Ramos (cell line): ENCODE measurements around the gene KCNMA1.

Experiments used
- in situ Hi-C: fragments of 300-500 bp; cut with MboI; formaldehyde crosslinking; loops from one replicate; pipeline ENCODE4 v1.14.3; 2022; ENCODE audit warnings: low sequenced_read_pairs; ENCODE audit not compliant: unreplicated experiment

KCNMA1 gene

DNA sequence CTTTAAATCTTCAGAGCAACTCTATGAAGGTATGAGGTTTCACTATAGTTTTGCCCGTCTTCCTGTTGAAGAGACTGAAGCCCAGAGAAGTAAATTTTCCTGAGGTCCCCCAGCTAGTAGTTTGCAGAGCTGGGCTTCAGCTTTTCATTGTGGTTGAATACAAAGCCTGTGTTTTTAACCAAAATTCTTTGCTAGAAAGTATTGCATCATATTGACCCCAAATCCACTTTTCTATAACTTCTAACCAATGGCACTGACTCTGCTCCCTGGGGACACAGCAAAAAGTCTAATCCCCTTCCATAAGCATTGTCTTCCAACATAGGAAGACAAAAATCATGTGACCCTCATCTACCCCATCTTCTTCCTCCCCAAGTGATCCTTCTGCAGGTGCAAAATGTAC lies 93.0 kb downstream of the KCNMA1 start:
- in situ Hi-C loops, result no loop called here

DNA sequence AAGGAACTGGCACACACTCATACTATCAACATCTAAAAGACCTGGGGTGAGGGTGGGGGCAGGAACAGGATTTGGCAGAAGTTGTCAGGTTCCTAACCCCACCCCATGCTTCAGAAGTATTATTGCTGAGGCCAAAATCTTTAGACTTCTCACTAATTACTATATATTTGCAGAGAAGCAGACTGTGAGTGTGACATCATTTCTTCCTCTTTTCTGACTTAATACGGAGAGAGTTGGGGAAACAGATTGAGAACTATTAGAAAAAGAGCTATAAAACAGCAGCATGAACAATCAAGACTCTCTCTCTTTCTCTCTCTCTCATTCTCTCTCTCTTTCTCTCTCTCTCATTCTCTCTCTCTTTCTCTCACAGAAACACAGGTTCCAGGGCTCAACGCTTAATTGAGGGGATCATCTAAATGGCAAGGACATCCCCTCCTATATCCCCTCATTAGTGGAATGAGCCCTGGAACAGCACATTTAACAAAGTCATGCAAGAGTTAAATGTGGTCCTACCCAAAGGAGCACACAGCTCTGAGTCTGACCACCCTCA lies 94.8 kb downstream of the KCNMA1 start:
- in situ Hi-C loops, result no loop called here

DNA sequence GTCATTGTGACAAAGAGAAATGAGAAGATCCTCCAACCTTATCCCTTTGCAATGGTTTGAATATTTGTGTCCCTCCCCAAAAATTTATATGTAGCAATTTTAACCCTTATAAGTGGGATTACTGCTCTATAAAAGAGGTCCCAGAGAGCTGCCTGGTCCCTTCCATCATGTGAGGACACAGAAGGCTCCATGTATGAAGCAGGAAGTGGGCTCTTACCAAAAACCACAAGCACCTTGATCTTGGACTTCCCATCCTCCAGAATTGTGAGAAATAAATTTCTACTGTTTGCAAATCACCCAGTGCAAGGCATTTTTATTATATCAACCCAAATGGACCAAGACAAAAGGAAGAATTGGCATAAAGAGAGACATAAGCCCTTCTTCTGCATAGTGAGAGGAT lies 95.7 kb downstream of the KCNMA1 start:
- in situ Hi-C loops, result no loop called here

DNA sequence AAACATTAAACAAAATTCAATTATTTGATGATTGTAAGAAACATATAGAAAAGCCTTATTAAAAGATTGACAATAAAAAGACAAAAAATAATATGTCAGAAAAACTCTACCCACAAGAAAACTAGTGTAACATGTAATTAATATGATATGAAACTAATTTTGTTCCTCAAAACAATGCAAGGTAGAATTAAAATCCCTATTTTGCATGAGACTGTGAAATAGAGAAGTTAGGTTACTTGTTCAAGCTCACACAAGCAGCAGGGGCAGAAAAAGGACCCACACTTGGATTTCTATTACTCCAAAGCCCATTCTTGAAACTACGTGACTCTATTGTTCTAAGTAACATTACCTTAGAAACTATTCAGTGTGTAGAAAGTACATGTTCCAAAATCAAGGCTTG lies 96.4 kb downstream of the KCNMA1 start:
- in situ Hi-C loops, result no loop called here

DNA sequence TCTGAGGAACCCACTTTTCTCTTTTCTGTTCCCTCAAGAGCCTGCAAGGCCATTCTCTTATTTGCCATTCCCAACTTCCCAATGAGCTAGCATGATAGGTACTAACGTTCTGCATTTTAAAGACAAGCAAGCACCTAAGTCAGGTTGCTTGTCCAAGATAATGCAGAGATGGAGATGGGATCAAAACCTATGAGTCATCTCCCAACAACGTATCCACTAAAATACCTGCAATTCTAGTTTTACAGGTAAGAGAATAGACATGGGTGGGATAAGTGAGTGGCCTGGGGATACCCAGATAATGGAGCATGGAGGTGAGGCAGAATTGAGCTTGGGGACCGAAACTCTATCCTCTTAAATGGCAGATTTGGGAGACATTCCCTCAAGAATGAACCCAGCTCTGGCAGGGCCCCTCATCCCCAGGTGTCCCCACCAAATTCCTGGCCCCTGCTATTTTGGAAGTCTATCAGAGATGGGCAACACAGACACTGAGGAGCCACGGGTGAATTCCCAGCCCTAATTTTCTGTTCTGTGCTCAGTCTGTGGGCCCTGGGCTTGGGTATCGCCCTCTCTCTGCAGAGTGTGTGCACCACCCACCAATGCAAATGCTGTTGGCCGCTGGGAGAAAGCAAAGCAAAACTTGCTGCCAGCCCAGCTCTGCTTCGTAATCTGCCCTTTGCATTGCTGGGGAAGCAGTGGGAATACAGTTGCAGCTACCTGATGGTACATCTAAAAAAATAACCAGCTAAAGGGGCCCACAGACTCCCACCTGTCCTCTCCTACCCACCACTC lies 98.3 kb downstream of the KCNMA1 start:
- in situ Hi-C loops, result no loop called here

DNA sequence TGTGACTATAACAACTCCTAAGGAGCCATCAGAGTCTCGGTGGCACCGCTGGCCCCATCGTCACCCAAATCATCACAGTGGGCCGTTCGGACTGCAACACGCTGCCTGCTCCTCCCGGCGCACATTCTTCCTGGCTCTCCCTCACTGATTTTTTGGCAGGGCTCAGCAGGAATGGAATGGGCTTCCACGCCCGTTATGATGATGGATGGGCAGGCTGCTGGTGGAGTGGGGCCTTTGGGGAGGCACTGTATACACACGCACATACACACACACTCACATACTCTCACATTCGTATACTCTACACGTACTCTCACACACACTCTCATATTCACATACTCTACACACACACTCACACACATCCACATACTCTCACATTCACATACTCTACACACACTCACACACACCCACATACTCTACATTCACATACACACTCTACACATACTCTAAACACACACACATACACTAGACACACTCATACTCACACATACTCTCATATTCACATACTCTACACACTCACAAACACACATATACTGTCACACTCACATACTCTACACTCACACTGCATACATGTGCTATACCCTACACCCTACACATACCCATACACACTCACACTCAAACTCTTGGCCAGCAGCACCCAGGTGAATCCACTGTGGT lies 99.8 kb downstream of the KCNMA1 start:
- in situ Hi-C loops, result no loop called here

GRCh38 chr10:77537071-77537470 lies 100.5 kb downstream of the KCNMA1 start:
- in situ Hi-C loops, result no loop called here

- in situ Hi-C loops, result no loop called here
These were observed 103.7 kb downstream of the KCNMA1 start for GRCh38 chr10:77533887-77534278.

GRCh38 chr10:77533146-77533886 lies 104.3 kb downstream of the KCNMA1 start:
- in situ Hi-C loops, result no loop called here

- in situ Hi-C loops, result no loop called here
These were observed 105.5 kb downstream of the KCNMA1 start for GRCh38 chr10:77532068-77532467.

DNA sequence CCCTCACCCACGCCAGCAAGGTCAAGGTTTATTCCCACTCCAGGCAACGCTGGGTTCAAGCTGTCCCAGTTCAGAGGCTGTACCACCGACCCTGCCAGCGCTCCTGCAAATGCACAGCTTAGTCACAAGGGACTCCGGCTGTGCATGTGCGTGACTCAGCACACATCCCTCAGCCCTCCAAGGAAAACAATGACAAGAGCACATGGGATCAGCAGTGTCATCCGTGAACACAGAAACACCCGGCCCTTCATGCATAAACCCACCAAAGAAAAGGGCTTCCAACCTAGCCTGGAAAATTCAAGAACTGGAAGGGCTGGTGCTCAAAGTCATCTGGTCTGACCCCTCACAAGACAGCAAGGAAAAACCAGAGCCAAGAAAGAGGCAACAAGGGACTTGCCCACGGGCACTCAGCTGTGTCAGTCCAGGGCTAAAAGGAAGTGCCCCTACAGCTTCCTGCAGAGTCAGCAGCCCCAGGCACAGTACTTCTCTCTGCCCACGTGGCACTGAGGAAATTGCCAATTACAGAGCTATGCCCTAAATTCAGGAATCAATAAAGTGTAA lies 106.1 kb downstream of the KCNMA1 start:
- in situ Hi-C loops, result no loop called here

- in situ Hi-C loops, result no loop called here
These were observed 107.6 kb downstream of the KCNMA1 start for GRCh38 chr10:77530011-77530410.

DNA sequence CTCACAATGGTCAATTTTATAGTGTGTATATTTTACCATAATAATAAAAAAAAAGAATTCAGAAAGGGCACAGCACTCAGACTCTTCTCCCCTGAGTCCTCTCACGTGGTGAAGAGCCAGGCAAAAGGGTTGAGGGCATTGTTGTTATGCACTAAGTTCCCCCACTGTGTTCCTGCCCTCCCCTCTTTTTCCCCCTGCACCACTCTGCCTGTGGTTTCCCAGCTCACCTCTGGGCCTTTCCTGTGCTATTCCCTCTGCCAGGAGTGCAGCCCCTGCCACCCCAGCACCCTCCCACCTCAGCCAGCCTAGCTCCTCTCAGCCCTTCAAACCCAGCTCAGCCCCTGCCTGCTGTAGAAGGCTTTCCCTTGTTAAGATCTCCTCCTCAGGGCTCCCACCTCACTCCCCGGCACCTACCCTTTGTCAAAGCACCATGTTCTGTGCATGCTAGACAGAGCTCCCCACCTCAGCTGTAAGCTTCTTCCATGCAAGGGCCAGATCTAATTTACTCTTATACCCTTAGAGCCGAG lies 108.5 kb downstream of the KCNMA1 start:
- in situ Hi-C loops, result no loop called here

- in situ Hi-C loops, result no loop called here
These were observed 109.8 kb downstream of the KCNMA1 start for GRCh38 chr10:77527839-77528238.

DNA sequence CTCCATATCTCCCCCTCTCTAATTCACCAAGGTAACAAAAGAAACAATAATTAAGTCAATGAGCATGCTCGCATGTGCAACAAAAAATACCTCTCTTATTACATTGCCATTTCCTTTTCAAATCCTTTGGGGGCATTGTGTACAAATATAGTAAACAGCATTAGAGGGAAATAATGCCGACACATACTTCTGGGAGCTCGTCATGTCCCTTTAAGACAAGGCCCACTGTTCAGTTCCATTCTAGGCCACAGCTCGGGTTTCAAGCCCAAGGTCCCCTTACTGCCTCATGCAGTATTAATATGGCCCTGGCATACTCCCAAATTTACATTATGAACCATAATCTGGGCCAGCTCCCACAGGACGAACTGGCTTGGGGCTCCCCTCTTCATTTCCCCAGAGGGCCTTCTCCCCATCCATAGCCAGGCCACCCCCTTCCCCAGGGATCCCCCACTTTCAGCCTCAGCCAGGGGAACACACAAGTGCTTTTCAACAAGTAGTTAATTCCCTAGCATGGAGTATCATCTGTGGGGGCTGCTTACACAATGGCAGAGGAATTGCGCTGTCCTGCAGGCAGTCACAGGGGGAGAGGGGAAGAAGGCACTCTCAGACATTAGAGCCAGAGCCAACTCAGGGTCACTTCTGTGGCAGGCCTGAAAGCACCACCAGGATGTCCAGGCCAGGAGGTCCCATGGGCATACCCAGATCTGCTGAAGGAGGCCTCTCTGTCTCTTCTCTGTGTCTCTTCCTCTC lies 110.6 kb downstream of the KCNMA1 start:
- in situ Hi-C loops, result no loop called here

DNA sequence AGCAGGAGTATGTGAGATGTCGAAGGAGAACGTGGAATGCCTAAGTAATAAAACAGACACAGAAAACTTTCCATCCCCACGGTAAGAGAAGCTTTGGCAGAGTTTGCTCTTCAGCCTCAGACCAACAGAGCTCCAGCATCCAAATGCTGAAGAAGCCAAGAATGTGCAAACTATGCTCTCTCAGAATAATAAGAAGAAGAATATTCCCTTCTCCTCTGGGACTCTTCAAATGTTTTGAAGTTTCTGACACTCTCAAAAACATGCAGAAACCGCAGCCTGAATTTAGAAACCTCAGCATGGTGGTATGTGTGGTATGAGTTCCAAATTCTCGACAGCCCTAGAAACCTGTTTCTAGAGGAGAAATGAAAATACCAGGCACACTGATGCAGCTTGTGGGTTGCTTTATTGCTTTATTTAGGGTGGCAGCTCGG lies 113.3 kb downstream of the KCNMA1 start:
- in situ Hi-C loops, result no loop called here

DNA sequence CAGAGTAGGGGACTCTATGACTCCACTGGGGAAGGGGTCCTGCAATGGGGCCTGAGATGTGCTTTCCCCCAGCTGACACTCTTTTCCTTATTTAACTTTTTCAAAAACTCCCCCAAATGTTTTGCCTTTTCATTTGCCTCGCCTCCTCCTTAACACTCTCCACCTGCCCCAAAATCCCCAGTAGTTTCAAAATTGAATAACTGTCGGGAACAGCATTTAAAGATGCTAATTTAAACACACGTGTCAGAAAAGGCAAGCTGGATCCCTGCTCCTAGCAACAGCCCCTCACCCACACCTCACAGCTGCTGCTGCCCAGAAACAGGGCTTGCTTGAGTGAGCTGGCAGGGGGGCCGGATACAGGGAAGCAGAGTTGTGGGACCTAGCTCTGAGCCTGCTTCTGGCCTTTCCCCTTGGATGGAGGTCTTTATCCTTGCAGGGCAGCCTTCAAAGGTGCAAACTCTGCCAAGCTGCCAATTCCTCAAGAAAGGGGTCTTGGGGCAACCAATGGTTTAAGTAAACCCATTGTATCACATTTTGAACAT lies 115.3 kb downstream of the KCNMA1 start:
- in situ Hi-C loops, result no loop called here

DNA sequence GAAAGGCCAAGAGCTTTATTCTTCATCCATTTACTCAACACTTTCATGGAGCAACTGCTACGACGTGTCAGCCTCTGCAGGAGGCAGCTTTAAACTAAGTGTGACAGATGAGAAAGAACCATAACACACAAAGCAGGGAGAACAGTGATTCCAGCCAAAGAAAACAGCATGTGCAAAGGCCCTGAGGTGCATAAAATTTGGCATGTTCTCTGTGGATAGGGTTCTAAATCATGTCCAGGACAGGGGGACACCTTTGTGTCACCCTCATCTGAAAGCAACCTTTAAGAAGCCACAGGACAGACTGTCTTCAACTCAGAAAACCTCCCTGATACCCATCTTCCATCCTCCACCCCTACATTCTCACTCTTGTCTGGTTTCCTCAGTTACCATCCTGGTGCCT lies 116.6 kb downstream of the KCNMA1 start:
- in situ Hi-C loops, result no loop called here

DNA sequence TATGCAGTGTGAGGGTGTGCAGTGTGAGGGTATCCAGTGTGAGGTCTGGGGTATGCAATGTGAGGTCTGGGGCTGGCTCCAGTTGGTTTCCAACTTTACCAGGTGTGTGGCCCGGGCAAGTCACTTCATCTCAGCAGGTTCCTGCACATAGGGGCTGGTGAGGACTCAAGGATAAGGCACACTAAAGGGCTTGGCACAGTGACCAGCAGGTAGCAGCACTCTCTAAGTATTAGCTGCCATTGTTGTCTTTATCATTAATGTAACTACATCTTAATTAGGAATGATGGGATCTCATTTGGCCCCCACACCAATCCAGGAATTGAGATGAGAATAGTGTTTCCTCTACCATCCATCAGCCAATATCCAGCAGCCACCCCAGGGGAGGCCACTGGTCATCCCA lies 117.3 kb downstream of the KCNMA1 start:
- in situ Hi-C loops, result no loop called here
